Measurements from ENCODE around the gene RNF217.

The RNF217 gene

DNA sequence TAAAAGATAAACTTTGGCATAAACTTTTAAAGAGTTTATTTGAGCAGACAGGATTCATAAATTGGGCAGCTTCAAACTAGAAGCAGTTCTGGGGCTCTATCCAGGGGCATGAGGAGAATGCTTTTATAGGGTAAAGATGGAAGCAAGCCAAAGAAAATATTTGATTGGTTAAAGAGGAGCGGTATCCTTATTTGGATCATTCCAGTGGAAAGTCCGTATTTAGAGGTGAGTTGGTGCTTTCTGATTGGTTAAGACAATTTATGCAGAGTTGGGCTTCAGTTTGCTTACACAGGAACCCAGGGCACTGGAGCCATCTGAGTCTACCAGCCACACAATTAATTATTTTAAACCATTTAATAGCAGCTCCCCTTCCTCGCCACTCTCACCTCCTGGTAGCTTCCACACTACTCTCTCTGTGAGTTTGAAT is 37.9 kb upstream of the RNF217 start:
- H2AK5ac ChIP-seq (ENCODE audit: low read length, severe bottlenecking) = no peak overlapping the region
- no peak overlapping the region for H3K18ac ChIP-seq (ENCODE audit: low read depth in 1 of 2, low read length in 2 of 2)
- H4K91ac ChIP-seq (ENCODE audit: low read length) = no peak overlapping the region
- no peak overlapping the region for H3K27ac ChIP-seq (ENCODE audit: low read length, poor library complexity, severe bottlenecking)
- H3K36me3 ChIP-seq (ENCODE audit: control insufficient read depth in 1 of 2, insufficient read depth in 2 of 2, low read depth in 1 of 2, low read length in 2 of 2) = no peaks in the 10 kb centered on the region
- H2AFZ ChIP-seq (ENCODE audit: low read depth, low read length) = no peak overlapping the region
- H3K23ac ChIP-seq (ENCODE audit: low read length in 2 of 2) = no peak overlapping the region
- no peak overlapping the region for H3K14ac ChIP-seq (ENCODE audit: low read length in 2 of 2)
- no peak overlapping the region for H2BK120ac ChIP-seq (ENCODE audit: low read depth, low read length)
- no peaks in the 10 kb centered on the region for H3K4me1 ChIP-seq (ENCODE audit: control insufficient read depth, insufficient read depth, low read depth, low read length)
- DNase-seq = no peak
- H2BK15ac ChIP-seq (ENCODE audit: low read depth, poor library complexity, severe bottlenecking) = no peak overlapping the region
- H3K9me3 ChIP-seq (ENCODE audit: control insufficient read depth, low read length) = no peaks in the 10 kb centered on the region
- no peak overlapping the region for H3K4me3 ChIP-seq (ENCODE audit: insufficient read depth in 1 of 2, low read depth in 1 of 2, low read length in 2 of 2)
- no peak overlapping the region for H3K4ac ChIP-seq (ENCODE audit: low read depth in 1 of 2, low read length in 2 of 2)
- no peak overlapping the region for H3K9ac ChIP-seq (ENCODE audit: low read length)
- no peaks in the 10 kb centered on the region for H3K27me3 ChIP-seq (ENCODE audit: control insufficient read depth in 1 of 2, insufficient read depth in 1 of 2, low read length in 2 of 2)
- H2BK5ac ChIP-seq (ENCODE audit: low read depth, low read length, poor library complexity, severe bottlenecking) = no peak overlapping the region
- H4K8ac ChIP-seq (ENCODE audit: low read length) = no peak overlapping the region
- no peak overlapping the region for H2BK12ac ChIP-seq (ENCODE audit: low read length in 2 of 2)
- H3K4me2 ChIP-seq (ENCODE audit: low read length, poor library complexity, severe bottlenecking) = no peak overlapping the region
- no peaks in the 10 kb centered on the region for H3K79me1 ChIP-seq (replicated peaks; ENCODE audit: low read length, poor library complexity, severe bottlenecking)
- WGBS = 75% methylated on average over 2 of the region's 3 CpGs

DNA sequence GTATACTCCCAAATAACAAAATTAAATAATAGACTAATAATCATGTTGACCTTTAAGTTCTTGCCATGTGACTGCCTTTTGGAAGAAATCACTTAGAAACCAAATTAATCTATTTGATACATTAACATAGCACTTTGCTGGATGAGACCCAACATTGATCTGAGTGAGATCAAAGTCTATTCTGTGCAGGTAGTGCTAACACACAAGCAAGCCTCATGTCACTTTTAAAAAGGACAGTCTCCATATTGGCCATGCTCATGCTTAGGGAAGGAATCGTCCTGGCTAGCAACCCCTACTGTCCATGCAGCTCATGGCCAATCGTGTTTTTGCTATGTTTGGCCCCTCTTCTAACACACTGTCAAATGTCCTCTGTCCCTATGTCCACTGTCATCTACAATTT is 35.8 kb upstream of the RNF217 start:
- H3K4me3 ChIP-seq (ENCODE audit: insufficient read depth in 1 of 2, low read depth in 1 of 2, low read length in 2 of 2) = no peak overlapping the region
- no peaks in the 10 kb centered on the region for H3K9me3 ChIP-seq (ENCODE audit: control insufficient read depth, low read length)
- no peak overlapping the region for H3K4ac ChIP-seq (ENCODE audit: low read depth in 1 of 2, low read length in 2 of 2)
- no peak overlapping the region for H4K91ac ChIP-seq (ENCODE audit: low read length)
- no peak for DNase-seq
- H3K27me3 ChIP-seq (ENCODE audit: control insufficient read depth in 1 of 2, insufficient read depth in 1 of 2, low read length in 2 of 2) = no peaks in the 10 kb centered on the region
- no peak overlapping the region for H3K18ac ChIP-seq (ENCODE audit: low read depth in 1 of 2, low read length in 2 of 2)
- no peak overlapping the region for H3K27ac ChIP-seq (ENCODE audit: low read length, poor library complexity, severe bottlenecking)
- H3K23ac ChIP-seq (ENCODE audit: low read length in 2 of 2) = no peak overlapping the region
- H2AK5ac ChIP-seq (ENCODE audit: low read length, severe bottlenecking) = no peak overlapping the region
- H2BK120ac ChIP-seq (ENCODE audit: low read depth, low read length) = no peak overlapping the region
- WGBS = 95% methylated on average over 2 of the region's 2 CpGs
- no peak overlapping the region for H2BK5ac ChIP-seq (ENCODE audit: low read depth, low read length, poor library complexity, severe bottlenecking)
- no peak overlapping the region for H3K14ac ChIP-seq (ENCODE audit: low read length in 2 of 2)
- no peak overlapping the region for H4K8ac ChIP-seq (ENCODE audit: low read length)
- H2BK12ac ChIP-seq (ENCODE audit: low read length in 2 of 2) = no peak overlapping the region
- no peak overlapping the region for H2AFZ ChIP-seq (ENCODE audit: low read depth, low read length)
- H3K79me1 ChIP-seq (replicated peaks; ENCODE audit: low read length, poor library complexity, severe bottlenecking) = no peaks in the 10 kb centered on the region
- H3K9ac ChIP-seq (ENCODE audit: low read length) = no peak overlapping the region
- no peak overlapping the region for H3K4me2 ChIP-seq (ENCODE audit: low read length, poor library complexity, severe bottlenecking)
- H3K36me3 ChIP-seq (ENCODE audit: control insufficient read depth in 1 of 2, insufficient read depth in 2 of 2, low read depth in 1 of 2, low read length in 2 of 2) = no peaks in the 10 kb centered on the region
- no peak overlapping the region for H2BK15ac ChIP-seq (ENCODE audit: low read depth, poor library complexity, severe bottlenecking)
- no peaks in the 10 kb centered on the region for H3K4me1 ChIP-seq (ENCODE audit: control insufficient read depth, insufficient read depth, low read depth, low read length)

DNA sequence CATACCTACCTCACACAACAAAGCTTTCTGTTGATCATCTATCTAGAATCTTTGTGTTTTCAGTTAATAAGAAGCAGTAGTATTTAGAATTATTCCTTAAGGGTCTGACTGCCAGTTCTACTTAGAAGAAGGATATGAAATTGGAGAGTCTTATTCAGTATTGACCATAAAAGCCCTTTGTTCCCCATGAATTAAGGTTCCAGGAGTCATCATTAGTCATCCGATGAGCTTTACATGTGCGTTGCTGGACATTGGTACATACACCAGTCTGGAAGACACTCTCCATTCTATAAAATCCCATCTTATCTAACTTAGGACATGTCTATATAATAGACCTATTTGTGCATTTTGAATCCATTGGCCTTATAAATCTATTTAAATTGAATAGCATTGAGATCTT is 34.4 kb upstream of the RNF217 start:
- Histone ChIP-seq H3K9ac (ENCODE audit: low read length) (no peak overlapping the region), H3K27ac (ENCODE audit: low read length, poor library complexity, severe bottlenecking) (no peak overlapping the region), H3K14ac (ENCODE audit: low read length in 2 of 2) (no peak overlapping the region), H2BK120ac (ENCODE audit: low read depth, low read length) (no peak overlapping the region), H3K4me3 (ENCODE audit: insufficient read depth in 1 of 2, low read depth in 1 of 2, low read length in 2 of 2) (no peak overlapping the region), H2AK5ac (ENCODE audit: low read length, severe bottlenecking) (no peak overlapping the region), H3K9me3 (ENCODE audit: control insufficient read depth, low read length) (no peaks in the 10 kb centered on the region), H3K27me3 (ENCODE audit: control insufficient read depth in 1 of 2, insufficient read depth in 1 of 2, low read length in 2 of 2) (no peaks in the 10 kb centered on the region), H3K18ac (ENCODE audit: low read depth in 1 of 2, low read length in 2 of 2) (no peak overlapping the region), H3K36me3 (ENCODE audit: control insufficient read depth in 1 of 2, insufficient read depth in 2 of 2, low read depth in 1 of 2, low read length in 2 of 2) (no peaks in the 10 kb centered on the region), H2BK5ac (ENCODE audit: low read depth, low read length, poor library complexity, severe bottlenecking) (no peak overlapping the region), H2AFZ (ENCODE audit: low read depth, low read length) (no peak overlapping the region), H4K91ac (ENCODE audit: low read length) (no peak overlapping the region), H3K4me2 (ENCODE audit: low read length, poor library complexity, severe bottlenecking) (no peak overlapping the region), H2BK15ac (ENCODE audit: low read depth, poor library complexity, severe bottlenecking) (no peak overlapping the region), H2BK12ac (ENCODE audit: low read length in 2 of 2) (no peak overlapping the region), H4K8ac (ENCODE audit: low read length) (no peak overlapping the region), H3K4ac (ENCODE audit: low read depth in 1 of 2, low read length in 2 of 2) (no peak overlapping the region), H3K4me1 (ENCODE audit: control insufficient read depth, insufficient read depth, low read depth, low read length) (no peaks in the 10 kb centered on the region), H3K23ac (ENCODE audit: low read length in 2 of 2) (no peak overlapping the region), H3K79me1 (replicated peaks; ENCODE audit: low read length, poor library complexity, severe bottlenecking) (no peaks in the 10 kb centered on the region)
- no peak for DNase-seq
- 67% methylated on average over 2 of the region's 2 CpGs for WGBS

DNA sequence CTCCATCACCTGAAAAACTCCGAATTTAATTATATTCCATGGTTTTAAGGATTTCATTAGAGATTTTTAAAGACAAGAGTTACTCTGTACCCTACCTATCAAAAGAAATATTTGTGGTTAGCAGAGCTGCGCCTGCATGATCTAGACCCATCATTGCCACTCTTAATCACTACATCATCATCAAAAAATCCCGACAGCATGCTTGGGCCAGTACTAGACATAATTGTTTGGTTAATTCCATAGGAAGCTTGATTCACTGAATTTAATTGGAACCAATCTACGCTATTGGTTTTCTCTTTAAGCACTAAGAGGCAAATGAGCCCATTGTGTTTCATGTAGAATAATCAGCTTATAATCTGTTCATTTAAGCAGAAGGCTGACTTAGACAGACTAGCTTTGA is 33.4 kb upstream of the RNF217 start:
- no peak overlapping the region for H2BK5ac ChIP-seq (ENCODE audit: low read depth, low read length, poor library complexity, severe bottlenecking)
- no peak overlapping the region for H4K91ac ChIP-seq (ENCODE audit: low read length)
- H3K14ac ChIP-seq (ENCODE audit: low read length in 2 of 2) = no peak overlapping the region
- H2BK15ac ChIP-seq (ENCODE audit: low read depth, poor library complexity, severe bottlenecking) = no peak overlapping the region
- H3K4me3 ChIP-seq (ENCODE audit: insufficient read depth in 1 of 2, low read depth in 1 of 2, low read length in 2 of 2) = no peak overlapping the region
- H3K4me1 ChIP-seq (ENCODE audit: control insufficient read depth, insufficient read depth, low read depth, low read length) = no peaks in the 10 kb centered on the region
- no peak overlapping the region for H2AK5ac ChIP-seq (ENCODE audit: low read length, severe bottlenecking)
- H3K36me3 ChIP-seq (ENCODE audit: control insufficient read depth in 1 of 2, insufficient read depth in 2 of 2, low read depth in 1 of 2, low read length in 2 of 2) = no peaks in the 10 kb centered on the region
- DNase-seq = no peak
- H3K79me1 ChIP-seq (replicated peaks; ENCODE audit: low read length, poor library complexity, severe bottlenecking) = no peaks in the 10 kb centered on the region
- no peak overlapping the region for H4K8ac ChIP-seq (ENCODE audit: low read length)
- no peak overlapping the region for H2AFZ ChIP-seq (ENCODE audit: low read depth, low read length)
- 96% methylated on average over 2 of the region's 4 CpGs for WGBS
- no peak overlapping the region for H3K18ac ChIP-seq (ENCODE audit: low read depth in 1 of 2, low read length in 2 of 2)
- no peak overlapping the region for H2BK12ac ChIP-seq (ENCODE audit: low read length in 2 of 2)
- no peak overlapping the region for H2BK120ac ChIP-seq (ENCODE audit: low read depth, low read length)
- H3K9ac ChIP-seq (ENCODE audit: low read length) = no peak overlapping the region
- no peaks in the 10 kb centered on the region for H3K9me3 ChIP-seq (ENCODE audit: control insufficient read depth, low read length)
- no peaks in the 10 kb centered on the region for H3K27me3 ChIP-seq (ENCODE audit: control insufficient read depth in 1 of 2, insufficient read depth in 1 of 2, low read length in 2 of 2)
- no peak overlapping the region for H3K23ac ChIP-seq (ENCODE audit: low read length in 2 of 2)
- no peak overlapping the region for H3K4ac ChIP-seq (ENCODE audit: low read depth in 1 of 2, low read length in 2 of 2)
- H3K27ac ChIP-seq (ENCODE audit: low read length, poor library complexity, severe bottlenecking) = no peak overlapping the region
- H3K4me2 ChIP-seq (ENCODE audit: low read length, poor library complexity, severe bottlenecking) = no peak overlapping the region
